ENCODE results near the gene TAGLN.

DNA sequence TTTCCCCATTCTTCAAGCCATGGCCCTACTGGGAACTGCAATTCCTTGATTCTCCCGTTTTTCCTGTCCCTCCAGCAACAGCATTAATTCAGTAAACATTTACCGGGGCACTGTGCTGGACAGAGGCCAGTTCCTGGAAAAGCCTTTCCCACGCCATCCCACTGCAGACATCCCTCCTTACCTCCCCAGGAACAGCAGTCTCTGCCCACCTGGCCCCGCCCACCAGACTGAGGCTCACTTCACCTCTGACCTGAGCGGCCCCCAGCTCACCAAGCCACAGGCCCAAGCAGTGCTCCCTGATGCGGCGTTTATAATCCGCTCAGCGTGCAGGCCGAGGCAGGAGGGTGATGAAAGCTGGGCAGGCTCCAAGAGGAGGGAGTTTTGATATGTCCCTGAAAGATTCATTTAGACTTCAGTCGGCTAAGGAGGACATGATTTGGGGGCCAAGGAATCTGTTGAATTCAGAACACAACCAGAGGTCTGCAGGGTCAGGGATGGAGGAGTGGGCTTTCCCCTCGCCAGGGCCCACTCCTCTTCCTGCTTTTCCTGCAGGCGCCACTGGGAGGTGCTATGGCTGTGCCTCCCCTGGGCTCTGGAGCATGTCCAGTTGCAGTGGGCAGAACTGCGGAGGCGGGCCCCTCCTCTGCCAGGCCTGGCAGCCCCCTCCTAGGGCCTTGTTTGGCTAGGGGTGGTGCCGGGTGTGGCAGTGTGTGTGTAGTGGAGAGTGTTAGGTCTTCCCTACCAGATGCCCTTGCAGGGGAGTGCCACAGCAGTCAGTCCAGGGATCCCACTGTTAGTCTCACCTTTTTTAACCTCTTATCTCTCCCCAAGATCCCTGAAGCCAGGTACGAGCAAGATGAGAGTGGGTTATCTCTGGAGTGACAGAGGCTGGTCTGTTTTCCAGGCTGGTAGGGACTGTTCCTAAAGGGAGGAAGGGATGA, 1.4 kb upstream of the TAGLN start:
- TF ChIP-seq POU6F1 (CRISPR knock-in tag; IDR thresholded peaks at IDR 0.05; ENCODE audit: borderline replicate concordance, low read depth) (no peak), ZNF70 (CRISPR knock-in tag; IDR thresholded peaks at IDR 0.05) (no peak), ZNF565 (CRISPR knock-in tag; conservative IDR thresholded peaks at IDR 0.05; ENCODE audit: low read depth) (no peak), OSR1 (CRISPR knock-in tag; IDR thresholded peaks at IDR 0.05) (no peak), ISL1 (CRISPR knock-in tag; IDR thresholded peaks at IDR 0.05) (no peak), ZC3H10 (CRISPR knock-in tag; IDR thresholded peaks at IDR 0.05) (no peak), RARB (CRISPR knock-in tag; IDR thresholded peaks at IDR 0.05) (no peak), TCF4 (CRISPR knock-in tag; IDR thresholded peaks at IDR 0.05; ENCODE audit: borderline replicate concordance) (no peak), ZFP30 (CRISPR knock-in tag; IDR thresholded peaks at IDR 0.05) (no peak)
